GM21360 (cell line): ENCODE data around the gene GOLT1A.

ENCODE experiments used
- ATAC-seq: cut with Tn5 transposase; IDR thresholded peaks from one replicate; pipeline ENCODE4 v1.9.1; 2021; ENCODE audit warnings: mild to moderate bottlenecking, moderate library complexity; ENCODE audit not compliant: unreplicated experiment

GOLT1A gene

DNA sequence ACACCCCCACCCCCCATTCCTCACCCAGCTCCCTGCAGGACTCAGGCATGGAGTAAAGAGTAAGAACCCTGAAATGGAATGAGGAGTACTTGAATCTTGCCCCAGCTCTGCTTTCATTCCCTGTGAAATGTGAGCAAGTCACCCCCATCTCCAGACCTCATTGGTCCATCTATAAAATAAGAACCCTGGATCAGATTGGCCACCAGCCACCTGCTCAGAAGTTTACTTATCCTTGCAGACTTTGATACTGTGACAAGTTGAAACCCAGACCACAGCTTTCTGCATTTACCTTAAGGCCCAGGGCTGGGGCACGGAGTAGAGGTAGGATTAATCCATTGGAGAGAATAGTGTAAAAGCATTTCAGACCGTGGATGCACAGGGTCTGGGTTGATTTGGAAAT lies 19.7 kb downstream of the GOLT1A start:
- ATAC-seq: no peak

- no peak for ATAC-seq
These were observed 21.0 kb downstream of the GOLT1A start for GRCh38 chr1:204192589-204193352.

GRCh38 chr1:204192046-204192445 lies 21.7 kb downstream of the GOLT1A start:
- ATAC-seq: no peak

DNA sequence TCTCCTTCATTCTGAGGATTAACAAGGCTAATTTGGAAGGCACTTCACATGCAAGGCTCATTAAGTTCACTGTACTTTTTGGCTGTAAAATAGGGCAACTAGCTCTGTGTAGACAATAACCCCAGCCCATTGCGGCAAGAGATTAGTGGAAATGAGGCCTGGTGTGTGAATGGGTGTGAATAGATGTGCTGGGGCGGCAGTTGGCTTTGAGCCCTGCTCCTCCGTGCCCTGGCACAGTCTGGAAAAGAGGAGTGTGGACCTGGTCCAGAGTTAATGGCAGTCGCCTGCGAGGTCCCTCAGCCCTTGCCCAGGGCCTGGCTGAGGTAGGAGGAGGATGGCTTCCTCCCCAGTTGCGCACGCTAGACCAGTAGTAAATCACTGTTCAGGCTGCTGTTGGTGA lies 22.3 kb downstream of the GOLT1A start:
- ATAC-seq: no peak

- ATAC-seq: no peak
These were observed 23.3 kb downstream of the GOLT1A start for GRCh38 chr1:204190212-204191211.

DNA sequence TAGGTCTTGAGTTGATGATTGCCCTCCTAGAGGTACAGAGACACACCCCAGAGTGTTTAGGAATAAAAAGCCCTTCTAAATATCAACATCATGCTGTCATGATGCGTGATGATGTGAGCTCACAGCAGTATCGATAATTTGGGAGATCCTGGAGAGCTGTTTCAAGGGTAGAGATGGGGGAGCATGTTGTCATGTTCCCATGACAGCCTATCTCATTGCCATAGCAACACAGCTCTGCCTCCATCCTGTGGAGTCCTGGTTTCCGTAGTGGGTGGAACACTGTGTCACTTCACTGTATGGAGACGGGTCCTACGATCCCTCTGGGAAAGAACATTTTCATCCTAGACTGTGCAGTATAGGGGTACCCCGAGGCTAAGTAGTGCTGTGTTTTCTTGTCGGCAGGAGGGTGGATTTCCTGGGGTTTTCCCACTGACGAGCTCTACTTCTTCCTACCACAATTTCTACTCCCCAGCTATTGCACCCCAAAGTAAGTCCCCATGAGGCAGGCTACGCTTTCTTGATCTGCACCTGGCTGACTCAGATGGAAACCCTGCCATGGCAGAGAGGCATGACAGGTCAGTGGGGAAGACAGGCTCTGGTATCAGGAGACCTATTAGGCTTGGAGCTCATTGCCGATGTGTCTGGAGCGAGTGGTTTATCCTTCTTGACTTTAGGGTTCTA lies 24.7 kb downstream of the GOLT1A start:
- no peak for ATAC-seq

DNA sequence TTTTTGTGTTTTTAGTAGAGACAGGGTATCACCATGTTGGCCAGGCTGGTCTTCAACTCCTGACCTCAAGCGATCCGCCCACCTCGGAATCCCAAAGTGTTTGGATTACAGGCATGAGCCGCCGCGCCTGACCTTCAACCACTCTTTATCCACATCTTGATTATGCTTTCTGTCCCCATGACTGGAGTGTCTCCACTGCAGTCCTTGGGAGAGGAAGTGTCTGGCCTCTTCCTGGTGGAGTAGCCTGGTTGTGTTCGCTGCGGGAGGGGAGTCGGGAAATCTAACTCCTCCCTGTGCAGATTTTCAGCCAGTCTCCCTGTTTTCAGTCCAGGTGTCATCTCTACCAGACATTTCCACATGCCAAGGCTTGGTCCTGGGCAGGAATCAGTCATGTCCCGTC lies 27.2 kb downstream of the GOLT1A start:
- no peak for ATAC-seq

GRCh38 chr1:204181116-204181515 lies 32.7 kb downstream of the GOLT1A start:
- no peak for ATAC-seq

DNA sequence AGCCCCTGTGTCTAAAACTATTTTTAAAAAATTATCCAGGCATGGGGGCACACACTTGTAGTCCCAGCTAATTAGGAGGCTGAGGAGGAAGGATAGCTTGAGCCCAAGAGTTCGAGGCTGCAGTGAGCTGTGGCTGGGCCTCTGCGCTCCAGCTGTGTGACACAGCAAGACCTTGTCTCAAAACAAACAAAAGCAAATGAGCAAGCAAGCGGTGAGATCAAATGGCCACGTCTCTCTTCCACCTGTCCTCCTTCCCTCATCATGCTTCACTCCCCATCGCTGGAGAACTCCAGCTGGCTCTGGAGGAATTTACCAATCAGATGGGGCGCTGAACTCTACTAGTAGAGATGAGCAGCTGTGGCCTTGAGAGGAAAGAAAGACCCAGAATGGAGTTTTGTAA lies 33.7 kb downstream of the GOLT1A start:
- ATAC-seq: no peak

DNA sequence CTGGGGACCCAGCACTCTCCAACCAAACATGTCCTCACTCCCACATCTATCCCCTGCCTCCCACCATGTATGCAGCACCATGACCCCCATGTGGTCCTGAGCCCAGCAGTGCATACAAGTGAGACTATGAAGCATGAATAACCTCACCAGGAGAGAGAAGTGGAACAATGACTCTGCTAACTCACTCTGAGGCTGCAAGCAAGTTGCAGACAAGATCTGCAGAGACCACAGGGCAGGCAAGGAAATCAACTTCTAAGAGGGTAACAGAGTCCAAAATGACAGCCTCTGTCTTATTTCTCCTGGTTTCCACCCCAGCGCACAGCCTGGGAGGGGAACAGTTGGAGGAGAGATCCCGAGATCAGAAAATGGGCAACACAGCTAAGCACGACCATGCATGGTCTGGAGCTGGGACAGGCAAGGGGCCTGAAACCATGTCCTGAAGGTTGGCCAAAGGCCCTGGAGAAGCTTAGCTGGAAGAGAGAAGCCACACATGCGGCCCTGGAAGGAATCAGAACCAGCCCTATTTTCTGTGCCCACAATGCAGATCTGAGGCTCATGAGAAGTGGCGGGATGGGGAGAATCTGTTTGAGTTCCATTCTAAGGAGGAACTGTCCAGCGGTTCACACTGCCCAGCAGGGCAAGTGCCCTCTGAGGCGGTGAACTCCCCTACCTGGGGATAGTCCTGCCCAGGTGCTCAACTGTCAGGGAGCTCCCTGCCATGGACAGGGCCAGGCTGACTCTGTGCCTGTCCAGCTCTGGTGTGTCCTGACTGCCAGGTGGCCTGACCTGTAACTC lies 35.1 kb downstream of the GOLT1A start:
- ATAC-seq: no peak

GRCh38 chr1:204177133-204177532 lies 36.7 kb downstream of the GOLT1A start:
- no peak for ATAC-seq

- no peak for ATAC-seq
These were observed 37.7 kb downstream of the GOLT1A start for GRCh38 chr1:204176049-204176448.

DNA sequence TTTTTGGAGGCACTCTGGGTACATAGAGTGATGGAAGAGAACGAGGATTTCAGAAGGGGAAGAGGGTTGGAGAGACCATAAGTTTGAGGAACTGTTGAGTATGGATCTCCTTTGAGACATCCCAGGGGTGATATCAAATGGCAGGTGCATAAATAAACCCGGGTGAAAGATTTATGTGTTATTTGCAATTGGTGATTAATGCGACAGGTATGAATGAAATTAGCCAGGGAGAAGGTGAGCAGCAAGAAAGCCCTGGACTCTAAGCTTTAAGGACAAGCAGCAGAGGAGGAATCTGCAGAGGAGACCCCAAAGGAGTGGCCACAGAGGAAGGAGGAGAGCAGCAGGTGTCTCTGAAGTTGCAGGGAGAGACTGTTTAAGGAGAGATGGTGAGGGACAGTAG lies 38.8 kb downstream of the GOLT1A start:
- no peak for ATAC-seq

GRCh38 chr1:204172404-204173029 lies 41.3 kb downstream of the GOLT1A start:
- no peak for ATAC-seq

DNA sequence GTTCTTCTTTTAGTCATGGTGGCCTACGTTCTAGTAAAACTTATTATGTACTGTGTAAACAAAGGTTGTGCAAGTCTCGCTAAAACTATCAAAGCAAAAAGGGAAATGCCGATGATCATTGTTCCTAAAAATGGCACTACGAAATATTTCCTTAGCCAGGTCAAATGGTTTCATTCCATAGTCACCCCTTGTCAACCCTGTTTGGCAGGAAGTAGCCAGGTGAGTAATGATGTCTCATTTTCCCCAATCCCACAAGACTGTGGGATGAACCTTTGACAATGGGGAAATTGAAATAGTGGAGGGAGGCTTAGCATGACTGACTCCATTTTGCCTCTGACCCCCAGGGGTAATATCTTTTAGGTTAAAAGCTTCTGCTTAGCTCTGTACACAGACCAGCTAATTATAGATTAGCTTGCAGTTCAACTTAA lies 42.0 kb downstream of the GOLT1A start:
- no peak for ATAC-seq

DNA sequence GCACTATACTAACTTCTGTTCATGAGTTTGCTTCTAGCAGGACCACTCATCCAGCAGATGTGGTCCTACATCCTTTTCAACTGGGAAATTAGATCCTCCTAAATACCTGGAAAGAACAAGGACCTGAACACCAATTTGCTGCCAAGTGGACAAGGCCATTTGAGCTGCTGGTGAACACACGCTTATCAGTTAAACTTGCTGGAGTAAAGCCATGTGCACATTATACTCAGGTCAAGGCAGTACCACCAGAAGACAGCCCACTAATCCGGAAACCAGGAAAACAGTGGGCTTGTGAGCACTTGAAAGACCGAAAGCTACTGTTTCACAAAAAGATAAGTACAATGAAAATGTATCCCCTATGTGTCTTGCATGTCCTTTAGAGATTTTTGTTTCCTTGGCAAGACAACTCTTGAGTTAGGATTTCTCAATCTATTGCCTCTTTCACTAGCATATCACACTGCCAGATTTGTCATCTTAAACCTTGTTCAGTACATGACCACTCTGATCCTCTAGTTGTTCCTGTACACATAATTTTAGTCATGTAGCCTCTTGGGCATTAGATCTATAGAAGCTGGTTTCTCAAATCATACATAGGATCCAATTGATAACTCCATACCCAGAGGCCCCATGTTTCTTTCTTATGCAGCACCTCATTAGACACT lies 43.2 kb downstream of the GOLT1A start:
- ATAC-seq: no peak

- ATAC-seq: no peak
These were observed 43.9 kb downstream of the GOLT1A start for GRCh38 chr1:204169858-204170257.

DNA sequence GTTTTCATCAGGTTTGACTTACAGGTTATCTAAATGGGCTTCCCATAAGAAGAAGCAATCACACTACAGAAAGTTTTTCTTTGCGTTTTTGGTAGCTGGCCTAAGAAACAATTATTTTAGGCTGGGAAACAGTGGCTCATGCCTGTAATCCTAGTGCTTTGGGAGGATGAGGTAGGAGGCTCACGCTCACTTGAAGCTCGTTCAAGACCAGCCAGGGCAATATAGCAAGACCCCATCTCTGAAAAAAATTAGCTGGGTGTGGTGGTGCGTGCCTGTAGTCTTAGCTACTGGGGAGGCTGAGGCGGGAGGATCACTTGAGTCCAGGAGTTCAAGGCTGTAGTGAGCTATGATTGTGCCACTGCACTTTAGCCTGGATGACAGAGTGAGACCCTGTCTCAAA lies 46.1 kb downstream of the GOLT1A start:
- ATAC-seq: no peak

GRCh38 chr1:204166219-204166618 lies 47.6 kb downstream of the GOLT1A start, which contains the start of gene REN:
Gene REN (minus strand): TSS chr1:204166337. CDS start chr1:204166293, 44 bp downstream.
- no peak for ATAC-seq
